ENCODE results near the gene HPN. TPM values are rescaled to one million over a fixed set of nuclear protein-coding genes. Genes with fewer than 3 reads are reported as not detected.
"Not testable (repeated sequence)": the region's sequence is repeated elsewhere in the genome, so short reads cannot be mapped to it uniquely, and the experiment has no call there.

HPN gene
- total RNA-seq, 2 experiments from 2014 or later, result not detected

DNA sequence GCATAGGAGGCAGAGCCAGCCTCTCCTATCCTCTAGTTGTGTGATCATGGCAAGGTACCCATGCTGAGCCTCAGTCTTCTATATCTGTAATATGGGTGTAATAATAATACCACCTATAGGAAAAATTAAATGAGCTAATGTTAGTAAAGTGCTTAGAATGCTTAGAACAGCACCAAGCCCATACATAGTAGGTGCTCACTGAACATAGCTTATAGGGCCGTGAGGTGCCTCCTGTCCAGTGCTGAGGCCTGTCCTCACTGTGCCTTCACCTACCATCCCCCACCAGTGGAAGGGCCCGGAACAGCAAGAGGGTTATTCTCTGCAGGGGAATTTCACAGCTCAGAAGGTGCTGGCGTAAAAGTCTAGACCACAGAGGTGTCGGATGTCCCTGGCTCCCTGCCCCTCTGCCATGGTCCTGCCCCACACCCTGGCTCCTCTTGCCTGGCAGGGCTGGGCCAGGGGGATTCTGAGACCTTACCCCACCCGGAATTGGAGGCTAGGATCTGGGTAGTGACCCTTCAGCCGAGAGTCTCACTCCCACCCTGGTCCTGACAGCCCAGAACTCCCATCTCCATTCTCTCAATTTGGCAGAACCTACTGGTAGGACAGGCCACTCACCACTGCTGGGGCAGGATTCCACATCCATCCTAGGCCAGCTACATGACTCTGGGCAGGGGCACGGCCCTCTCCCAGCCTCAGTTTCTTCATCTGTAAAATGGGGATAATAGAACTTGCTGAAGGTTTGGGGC lies 13.5 kb upstream of the HPN start:
- H3K27ac ChIP-seq (ENCODE audit: low read depth in 1 of 2, low read length in 2 of 2), result no peak overlapping the region
- no peaks in the 10 kb centered on the region for H3K9me3 Mint-ChIP-seq
- H3K27me3 Mint-ChIP-seq, result peaks cover 19% of the 10 kb centered on the region
- TF ChIP-seq, protein P1, sequence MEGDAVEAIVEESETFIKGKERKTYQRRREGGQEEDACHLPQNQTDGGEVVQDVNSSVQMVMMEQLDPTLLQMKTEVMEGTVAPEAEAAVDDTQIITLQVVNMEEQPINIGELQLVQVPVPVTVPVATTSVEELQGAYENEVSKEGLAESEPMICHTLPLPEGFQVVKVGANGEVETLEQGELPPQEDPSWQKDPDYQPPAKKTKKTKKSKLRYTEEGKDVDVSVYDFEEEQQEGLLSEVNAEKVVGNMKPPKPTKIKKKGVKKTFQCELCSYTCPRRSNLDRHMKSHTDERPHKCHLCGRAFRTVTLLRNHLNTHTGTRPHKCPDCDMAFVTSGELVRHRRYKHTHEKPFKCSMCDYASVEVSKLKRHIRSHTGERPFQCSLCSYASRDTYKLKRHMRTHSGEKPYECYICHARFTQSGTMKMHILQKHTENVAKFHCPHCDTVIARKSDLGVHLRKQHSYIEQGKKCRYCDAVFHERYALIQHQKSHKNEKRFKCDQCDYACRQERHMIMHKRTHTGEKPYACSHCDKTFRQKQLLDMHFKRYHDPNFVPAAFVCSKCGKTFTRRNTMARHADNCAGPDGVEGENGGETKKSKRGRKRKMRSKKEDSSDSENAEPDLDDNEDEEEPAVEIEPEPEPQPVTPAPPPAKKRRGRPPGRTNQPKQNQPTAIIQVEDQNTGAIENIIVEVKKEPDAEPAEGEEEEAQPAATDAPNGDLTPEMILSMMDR (IDR thresholded peaks at IDR 0.05), result no peak
- H3K4me3 ChIP-seq (ENCODE audit: low read length), result no peak overlapping the region
- H3K4me3 Mint-ChIP-seq, result peak overlapping the region; percentile 56
- ChIA-PET CTCF (interaction anchor here (0.6 kb wide), 1 partner anchor 860 kb away, joined by 4 read pairs; no protein-coding TSS in a partner anchor), POLR2A (interaction anchor here (1.1 to 3.9 kb wide), 4 partner anchors 10 to 65 kb away, joined by 3 to 35 read pairs (median 4); no protein-coding TSS in a partner anchor)
- no peak overlapping the region for H3K27ac Mint-ChIP-seq
- H3K27me3 ChIP-seq (ENCODE audit: control insufficient read depth in 1 of 2, insufficient read depth in 2 of 2, low read length in 2 of 2), result peaks cover 6 to 19% of the 10 kb centered on the region in 2 experiments
- peaks cover 15% of the 10 kb centered on the region for H3K4me1 ChIP-seq (ENCODE audit: insufficient read depth, low read length)
- no peaks in the 10 kb centered on the region for H3K9me3 ChIP-seq (ENCODE audit: control insufficient read depth in 1 of 2, insufficient read depth in 1 of 2, low read length in 2 of 2)
- H3K36me3 ChIP-seq (ENCODE audit: insufficient read depth, low read length), result peaks cover 40% of the 10 kb centered on the region
- DNase-seq (no peak), ATAC-seq (ENCODE audit: poor library complexity) (no peak)
- intact Hi-C loops (cut with DNase I, micrococcal nuclease), result no loop called here
- peaks cover 11% of the 10 kb centered on the region for H3K4me1 Mint-ChIP-seq (ENCODE audit: low read depth)
- H3K36me3 Mint-ChIP-seq (ENCODE audit: low read depth), result peaks cover 52% of the 10 kb centered on the region

DNA sequence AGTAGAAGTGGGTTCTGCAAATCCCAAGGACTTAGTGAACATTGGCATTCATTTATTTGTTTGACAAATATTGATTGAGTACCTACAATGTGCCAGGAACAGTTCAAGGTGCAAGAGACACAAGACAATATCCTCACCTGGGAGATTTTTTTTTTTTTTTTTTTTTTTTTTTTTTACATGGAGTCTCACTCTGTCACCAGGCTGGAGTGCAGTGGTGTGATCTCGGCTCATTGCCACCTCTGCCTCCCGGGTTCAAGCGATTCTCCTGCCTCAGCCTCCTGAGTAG lies 13.0 kb upstream of the HPN start:
- DNase-seq; H3K9me3 Mint-ChIP-seq; H3K27ac Mint-ChIP-seq; H3K9me3 ChIP-seq (ENCODE audit: control insufficient read depth in 1 of 2, insufficient read depth in 1 of 2, low read length in 2 of 2); ATAC-seq (ENCODE audit: poor library complexity); intact Hi-C loops (cut with DNase I, micrococcal nuclease); H3K4me3 ChIP-seq (ENCODE audit: low read length); H3K27ac ChIP-seq (ENCODE audit: low read depth in 1 of 2, low read length in 2 of 2): not testable (repeated sequence)
- Mint-ChIP-seq H3K4me3 (peak overlapping the region; percentile 56), H3K27me3 (peaks cover 24% of the 10 kb centered on the region), H3K4me1 (ENCODE audit: low read depth) (peaks cover 11% of the 10 kb centered on the region), H3K36me3 (ENCODE audit: low read depth) (peaks cover 48% of the 10 kb centered on the region)
- POLR2A ChIA-PET, result interaction anchor here (1.3 to 3.9 kb wide), 2 partner anchors 12 to 14 kb away, joined by 3 to 35 read pairs; no protein-coding TSS in a partner anchor
- peaks cover 35% of the 10 kb centered on the region for H3K36me3 ChIP-seq (ENCODE audit: insufficient read depth, low read length)
- H3K27me3 ChIP-seq (ENCODE audit: control insufficient read depth in 1 of 2, insufficient read depth in 2 of 2, low read length in 2 of 2), result peaks cover 6 to 19% of the 10 kb centered on the region in 2 experiments
- H3K4me1 ChIP-seq (ENCODE audit: insufficient read depth, low read length), result peaks cover 15% of the 10 kb centered on the region
- CTCF ChIA-PET, result interaction anchor here (0.6 kb wide), 1 partner anchor 861 kb away, joined by 4 read pairs; no protein-coding TSS in a partner anchor

DNA sequence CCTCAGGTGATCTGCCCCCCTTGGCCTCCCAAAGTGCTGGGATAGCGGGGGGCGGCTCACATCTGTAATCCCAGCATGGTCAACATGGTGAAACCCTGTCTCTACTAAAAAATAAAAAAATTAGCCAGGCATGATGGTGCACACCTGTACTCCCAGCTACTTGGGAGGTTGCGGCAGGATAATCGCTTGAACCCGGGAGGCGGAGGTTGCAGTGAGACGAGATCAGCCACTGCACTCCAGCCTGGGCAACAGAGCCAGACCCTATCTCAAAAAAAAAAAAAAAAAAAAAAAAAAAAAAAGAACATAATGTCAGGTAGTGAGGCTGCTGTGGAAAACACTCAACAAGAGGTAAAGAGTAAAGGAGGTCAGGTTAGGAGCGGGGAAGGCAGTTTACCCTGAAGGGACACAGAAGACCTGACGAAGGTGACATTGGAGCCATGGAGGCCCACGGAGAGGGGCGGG lies 12.2 kb upstream of the HPN start:
- Histone ChIP-seq H3K36me3 (ENCODE audit: insufficient read depth, low read length) (peaks cover 27% of the 10 kb centered on the region), H3K4me1 (ENCODE audit: insufficient read depth, low read length) (peaks cover 15% of the 10 kb centered on the region), H3K27me3 (ENCODE audit: control insufficient read depth in 1 of 2, insufficient read depth in 2 of 2, low read length in 2 of 2) (peaks cover 6 to 19% of the 10 kb centered on the region in 2 experiments)
- DNase-seq; intact Hi-C loops (cut with DNase I, micrococcal nuclease); H3K9me3 Mint-ChIP-seq; H3K27ac ChIP-seq (ENCODE audit: low read depth in 1 of 2, low read length in 2 of 2); ATAC-seq (ENCODE audit: poor library complexity); H3K27ac Mint-ChIP-seq; H3K9me3 ChIP-seq (ENCODE audit: control insufficient read depth in 1 of 2, insufficient read depth in 1 of 2, low read length in 2 of 2); H3K4me3 ChIP-seq (ENCODE audit: low read length): not testable (repeated sequence)
- H3K4me3 Mint-ChIP-seq, result peak overlapping the region; percentile 49
- POLR2A ChIA-PET, result interaction anchor here (3.9 kb wide), 1 partner anchor 15 kb away, joined by 35 read pairs; no protein-coding TSS in a partner anchor
- H3K36me3 Mint-ChIP-seq (ENCODE audit: low read depth), result peaks cover 41% of the 10 kb centered on the region
- CTCF ChIA-PET, result interaction anchor here (1.4 kb wide), 1 partner anchor 15 kb away, joined by 5 read pairs; no protein-coding TSS in a partner anchor
- H3K27me3 Mint-ChIP-seq, result peaks cover 24% of the 10 kb centered on the region
- peaks cover 11% of the 10 kb centered on the region for H3K4me1 Mint-ChIP-seq (ENCODE audit: low read depth)

DNA sequence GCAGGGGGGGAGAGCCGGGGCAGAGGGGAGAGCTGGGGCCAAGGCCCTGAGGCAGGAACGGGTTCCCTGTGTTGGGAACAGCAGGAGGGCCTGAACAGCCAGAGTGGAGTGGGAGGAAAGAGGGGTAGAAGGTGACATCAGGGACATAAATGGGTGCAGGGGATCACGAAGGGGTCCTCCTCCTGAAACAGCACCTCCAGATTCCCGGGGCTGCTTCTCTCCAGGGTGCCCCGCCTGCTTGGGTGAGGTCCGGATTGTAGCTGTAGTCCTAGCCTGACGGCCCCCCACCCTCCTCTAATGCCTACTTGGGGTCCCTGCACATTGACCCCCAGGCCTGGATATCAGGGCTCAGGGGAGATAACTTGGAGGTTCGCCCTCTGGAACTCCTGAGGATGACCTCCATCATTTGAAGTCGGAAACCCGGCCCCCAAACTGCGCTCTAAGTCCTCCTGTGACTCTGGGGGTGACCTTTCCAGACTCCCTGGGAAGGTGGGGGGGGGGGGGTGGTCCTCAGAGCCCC lies 11.7 kb upstream of the HPN start:
- H3K4me3 Mint-ChIP-seq, result no peak overlapping the region
- H3K9me3 Mint-ChIP-seq, result no peaks in the 10 kb centered on the region
- ChIA-PET POLR2A (interaction anchor here (1.6 kb wide), 1 partner anchor 15 kb away, joined by 7 read pairs; no protein-coding TSS in a partner anchor), CTCF (interaction anchor here (1.4 kb wide), 1 partner anchor 14 kb away, joined by 5 read pairs; no protein-coding TSS in a partner anchor)
- Histone ChIP-seq H3K27me3 (ENCODE audit: control insufficient read depth in 1 of 2, insufficient read depth in 2 of 2, low read length in 2 of 2) (peaks cover 6 to 19% of the 10 kb centered on the region in 2 experiments), H3K4me3 (ENCODE audit: low read length) (peak overlapping the region; percentile 42), H3K36me3 (ENCODE audit: insufficient read depth, low read length) (peaks cover 23% of the 10 kb centered on the region), H3K4me1 (ENCODE audit: insufficient read depth, low read length) (peaks cover 15% of the 10 kb centered on the region), H3K9me3 (ENCODE audit: control insufficient read depth in 1 of 2, insufficient read depth in 1 of 2, low read length in 2 of 2) (no peaks in the 10 kb centered on the region), H3K27ac (ENCODE audit: low read depth in 1 of 2, low read length in 2 of 2) (no peak overlapping the region)
- peaks cover 11% of the 10 kb centered on the region for H3K4me1 Mint-ChIP-seq (ENCODE audit: low read depth)
- peaks cover 24% of the 10 kb centered on the region for H3K27me3 Mint-ChIP-seq
- H3K27ac Mint-ChIP-seq, result no peak overlapping the region
- TF ChIP-seq, protein P1 (IDR thresholded peaks at IDR 0.05), result no peak
- DNase-seq (no peak), ATAC-seq (ENCODE audit: poor library complexity) (no peak)
- H3K36me3 Mint-ChIP-seq (ENCODE audit: low read depth), result peaks cover 36% of the 10 kb centered on the region
- intact Hi-C loops (cut with DNase I, micrococcal nuclease), result no loop called here
